Neutrophil (primary cell): ENCODE measurements around the gene PRSS27.

ENCODE experiments used
- H3K27ac ChIP-seq: fragments of 200-600 bp; sonication (generic); 2 replicates; pipeline ENCODE4 v1.5.1; 2016; ENCODE audit warnings: mild to moderate bottlenecking, moderate library complexity
- H3K27me3 ChIP-seq: fragments of 200-600 bp; sonication (generic); 2 replicates; pipeline ENCODE4 v1.6.0; 2016; ENCODE audit warnings: mild to moderate bottlenecking
- H3K36me3 ChIP-seq: fragments of 200-600 bp; sonication (generic); 2 replicates; pipeline ENCODE4 v1.5.1; 2017
- H3K4me1 ChIP-seq, 2 experiments: fragments of 200-600 bp in 1 of 2; sonication (generic) in 1 of 2; 1 replicate in 1 of 2; 2 replicates in 1 of 2; pipeline versions ENCODE4 v1.5.1 to v1.6.1; 2013 to 2016; ENCODE audit warnings: low read depth in 1 of 2, low read length in 1 of 2, mild to moderate bottlenecking in 1 of 2, moderate library complexity in 1 of 2; ENCODE audit not compliant: control insufficient read depth in 1 of 2, insufficient read depth in 1 of 2
- H3K4me3 ChIP-seq, 2 experiments: fragments of 200-600 bp in 1 of 2; sonication (generic) in 1 of 2; 1 replicate in 1 of 2; 2 replicates in 1 of 2; pipeline ENCODE4 v1.5.1; 2013 to 2016; ENCODE audit warnings: low read depth in 1 of 2, low read length in 1 of 2, mild to moderate bottlenecking in 1 of 2, moderate library complexity in 1 of 2
- H3K9me3 ChIP-seq: fragments of 200-600 bp; sonication (generic); 2 replicates; pipeline ENCODE4 v1.5.1; 2016
- CTCF ChIP-seq: fragments of 200-600 bp; sonication (generic); IDR thresholded peaks from 2 replicates; pipeline ENCODE4 v1.5.1; 2016; ENCODE audit warnings: antibody characterized with exemption

PRSS27 gene

GRCh38 chr16:2664574-2664982 lies 55.4 kb downstream of the PRSS27 start:
- Histone ChIP-seq H3K27ac (no peak overlapping the region), H3K9me3 (no peaks in the 10 kb centered on the region), H3K4me3 (no peak overlapping the region), H3K36me3 (peaks cover 43% of the 10 kb centered on the region), H3K4me1 (no peaks in the 10 kb centered on the region), H3K27me3 (no peaks in the 10 kb centered on the region)
- no peak for TF ChIP-seq CTCF

- Histone ChIP-seq H3K27ac (no peak overlapping the region), H3K9me3 (no peaks in the 10 kb centered on the region), H3K4me1 (no peaks in the 10 kb centered on the region), H3K36me3 (peaks cover 37% of the 10 kb centered on the region), H3K4me3 (no peak overlapping the region), H3K27me3 (no peaks in the 10 kb centered on the region)
- no peak for TF ChIP-seq CTCF
Observed at GRCh38 chr16:2663553-2664546, 56.2 kb downstream of the PRSS27 start.
